A549 treated with Hydrocortisone at 1 μM for 4 hours (cell line): ENCODE data around the gene ADGRG1. TPM values are rescaled to one million over a fixed set of nuclear protein-coding genes. Genes with fewer than 3 reads are reported as not detected.

Source experiments
- total RNA-seq: library from RNA; stranded (reverse); fragments of 200-300 nt; extraction: Qiagen RNA extraction; gene quantifications from 5 replicates; pipeline ENCODE4 v1.2.3, GENCODE V29; 2022

Gene ADGRG1
- total RNA-seq = 143 to 209 TPM (median 198 TPM) in 5 replicates

DNA sequence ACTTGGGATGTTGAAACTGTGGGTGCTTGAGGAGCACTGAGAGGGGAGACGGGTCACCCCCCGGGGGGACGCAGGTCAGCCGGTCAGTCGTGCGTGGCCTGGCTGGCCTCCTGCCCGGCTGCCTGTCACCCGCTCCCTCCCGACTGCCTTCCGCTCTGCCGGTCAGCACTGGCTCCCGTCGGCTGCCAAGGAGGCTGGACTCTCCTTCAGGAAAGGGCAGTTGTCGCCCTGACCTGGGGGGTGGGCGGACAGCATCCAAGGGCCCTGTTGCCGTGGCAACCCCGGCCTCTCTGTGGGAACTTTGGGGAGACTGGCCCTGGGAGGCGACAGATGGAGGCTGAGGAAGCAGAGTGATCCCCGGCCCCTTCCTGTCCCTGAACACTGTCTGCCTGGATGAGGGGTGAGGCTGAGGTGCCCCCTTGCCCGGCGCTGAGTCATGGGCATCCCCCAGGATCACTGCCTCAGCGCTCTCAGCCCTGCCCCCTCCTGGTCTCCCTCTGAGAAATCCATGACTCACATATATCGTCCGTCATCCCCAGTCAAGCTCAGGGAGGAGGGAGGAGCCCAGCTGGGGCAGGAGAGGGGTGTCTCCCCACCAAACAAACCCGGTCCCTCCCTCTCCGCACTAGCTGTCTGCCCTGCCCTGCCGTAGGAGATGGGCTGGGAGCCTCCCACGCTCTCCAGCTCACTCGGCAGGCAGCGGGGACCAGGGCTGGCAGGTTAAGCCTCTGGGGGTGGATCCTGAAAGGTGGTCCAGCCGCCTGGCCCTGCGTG, at the start of gene ADGRG1:
ADGRG1 (plus strand) TSS at position 623 of the 774 bp plus-strand sequence. CDS start 21,658 bp downstream, outside the sequence.

DNA sequence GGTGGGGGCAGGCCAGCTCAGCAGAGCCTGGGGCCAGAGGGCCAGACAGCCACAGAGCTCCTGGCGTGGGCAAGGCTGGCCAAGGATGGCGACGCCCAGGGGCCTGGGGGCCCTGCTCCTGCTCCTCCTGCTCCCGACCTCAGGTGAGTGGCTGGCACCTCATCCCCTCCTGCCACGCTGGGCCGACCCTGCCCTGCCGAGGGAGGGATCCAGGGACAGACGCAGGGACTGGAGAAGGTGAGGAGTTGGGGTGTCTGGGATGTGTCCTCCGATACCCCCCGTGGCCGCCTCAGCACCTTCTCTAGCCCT, 39.8 kb downstream of the ADGRG1 start, which contains the start of gene ADGRG3:
ADGRG3 (plus strand) TSS at position 44 of the 309 bp plus-strand sequence; CDS start at position 86, 42 bp downstream.

DNA sequence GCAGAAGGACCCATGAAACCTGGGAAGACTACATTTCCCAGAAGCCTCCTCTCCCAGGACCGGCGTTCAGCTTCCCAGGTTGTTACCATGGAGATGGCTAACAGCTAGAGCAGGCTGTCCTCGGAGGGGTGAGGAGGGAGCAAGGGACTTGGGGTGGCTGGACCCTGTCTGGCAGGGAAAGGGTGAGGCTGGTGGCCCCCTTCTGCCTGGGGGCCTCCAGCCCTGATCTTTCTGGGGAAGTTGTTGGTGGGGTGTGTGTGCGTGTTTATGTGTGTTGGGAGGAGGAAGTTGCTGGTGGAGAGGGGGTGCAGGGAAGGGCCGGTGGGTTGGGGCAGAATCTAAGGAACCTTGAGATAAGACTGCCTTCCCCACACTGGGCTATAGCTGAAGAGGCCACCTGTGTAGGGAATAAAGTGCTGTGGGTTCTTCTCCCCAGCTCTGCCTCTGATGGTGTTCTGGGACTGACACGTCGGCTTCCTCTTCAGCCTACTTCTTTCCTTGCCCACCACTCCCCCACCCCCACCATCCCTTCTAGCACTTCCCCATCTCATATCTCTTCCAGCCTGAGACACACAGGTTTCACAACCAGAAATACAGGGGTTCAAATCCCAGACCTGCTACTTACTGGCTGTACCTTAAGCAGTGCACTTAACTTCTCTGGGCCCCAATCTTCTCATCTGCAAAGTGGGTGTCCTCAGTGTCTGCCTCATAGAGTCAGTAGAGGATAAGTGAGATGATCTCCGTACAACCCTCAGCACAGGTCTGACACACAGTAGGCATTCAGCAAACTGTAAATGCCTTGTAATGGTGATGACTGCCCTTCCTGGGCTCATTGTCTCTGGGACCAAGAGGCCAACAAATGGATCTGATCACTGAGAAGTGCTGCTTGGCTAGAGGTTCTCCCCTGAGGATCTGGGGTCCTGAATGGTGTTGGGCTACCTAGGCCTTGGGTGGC, 66.6 kb downstream of the ADGRG1 start, which contains the start of gene DRC7:
DRC7 (plus strand) TSS at position 82 of the 955 bp plus-strand sequence. CDS start 3,144 bp downstream, outside the sequence.

Other genes starting within 250 kb of the ADGRG1 start
- not detected in 5 replicates for gene CCL17, start 223.9 kb upstream of the ADGRG1 start, total RNA-seq
- 73.4 to 99.4 TPM (median 77.7 TPM) in 5 replicates for gene CIAPIN1, start 181.2 kb upstream of the ADGRG1 start, total RNA-seq
- 43.7 to 49.3 TPM (median 48.8 TPM) in 5 replicates for gene COQ9, start 181.2 kb upstream of the ADGRG1 start, total RNA-seq
- gene POLR2C, start 166.0 kb upstream of the ADGRG1 start, total RNA-seq = 106 to 183 TPM (median 107 TPM) in 5 replicates
- gene DOK4, start 142.1 kb upstream of the ADGRG1 start, total RNA-seq = 28.2 to 41.6 TPM (median 35.7 TPM) in 5 replicates
- 6.8 to 10.1 TPM (median 7.3 TPM) in 5 replicates for gene CCDC102A, start 92.1 kb upstream of the ADGRG1 start, total RNA-seq
- 0.06 to 0.09 TPM (median 0.08 TPM) in 4 of 5 replicates, not detected in the other for gene ADGRG5, start 86.0 kb upstream of the ADGRG1 start, total RNA-seq
- gene ADGRG3, start 39.7 kb downstream of the ADGRG1 start, total RNA-seq = 0.41 to 0.88 TPM (median 0.46 TPM) in 5 replicates
- 0.06 to 0.23 TPM (median 0.10 TPM) in 4 of 5 replicates, not detected in the other for gene DRC7, start 66.2 kb downstream of the ADGRG1 start, total RNA-seq
- 16.4 to 19.8 TPM (median 18.7 TPM) in 5 replicates for gene KATNB1, start 107.1 kb downstream of the ADGRG1 start, total RNA-seq
- gene KIFC3, start 173.9 kb downstream of the ADGRG1 start, total RNA-seq = 115 to 142 TPM (median 135 TPM) in 5 replicates